H1 (cell line): ENCODE results near the gene RBM18. TPM values are rescaled to one million over a fixed set of nuclear protein-coding genes. Genes with fewer than 3 reads are reported as not detected.

ENCODE experiments used
- CTCF ChIA-PET: fragments of 300-600 bp; sonication (Branson Sonifier 250); formaldehyde crosslinking; loops from one replicate; lab custom pipeline; 2021; ENCODE audit not compliant: partially characterized antibody; lab: Charles Lee
- POLR2A ChIA-PET: fragments of 300-600 bp; sonication (Branson Sonifier 250); formaldehyde crosslinking; loops from one replicate; lab custom pipeline; 2021; ENCODE audit warnings: inconsistent platforms; ENCODE audit not compliant: partially characterized antibody; lab: Charles Lee
- DNase-seq, 2 experiments: peaks; one replicate each; pipeline versions ENCODE4 v3.0.0 to v3.0.0-alpha.2; 2010 to 2022; ENCODE audit warnings: low spot score in 2 of 2, low read depth in 1 of 2, mixed read lengths in 1 of 2
- FAIRE-seq: peaks from 2 replicates; lab custom pipeline; 2011; peaks lifted over from hg19 to GRCh38; lab: Jason Lieb, UNC
- H2AFZ ChIP-seq: 2 replicates; pipeline ENCODE4 v1.8.1; 2012; ENCODE audit warnings: low read length, inconsistent platforms
- H2AK5ac ChIP-seq: 2 replicates; pipeline ENCODE4 v1.6.1; 2013; ENCODE audit warnings: low read depth, low read length
- H2BK120ac ChIP-seq: replicated peaks from 2 replicates; pipeline ENCODE3; 2013; ENCODE audit warnings: low read depth, low read length, inconsistent platforms
- H2BK12ac ChIP-seq: 2 replicates; pipeline ENCODE4 v1.6.1; 2013; ENCODE audit warnings: low read depth, low read length
- H2BK15ac ChIP-seq: 2 replicates; pipeline ENCODE4 v1.6.1; 2013; ENCODE audit warnings: low read length
- H2BK20ac ChIP-seq: 2 replicates; pipeline ENCODE4 v1.6.1; 2013; ENCODE audit warnings: low read length
- H2BK5ac ChIP-seq: 2 replicates; pipeline ENCODE4 v1.6.1; 2013; ENCODE audit warnings: low read depth, low read length
- H3K14ac ChIP-seq: 2 replicates; pipeline ENCODE4 v1.6.1; 2013; ENCODE audit warnings: inconsistent platforms; ENCODE audit not compliant: insufficient read length
- H3K18ac ChIP-seq: 2 replicates; pipeline ENCODE4 v1.6.1; 2013; ENCODE audit warnings: low read length; ENCODE audit errors: extremely low read depth
- H3K23ac ChIP-seq: 2 replicates; pipeline ENCODE4 v1.6.1; 2013; ENCODE audit warnings: inconsistent platforms; ENCODE audit not compliant: insufficient read length
- H3K23me2 ChIP-seq: 2 replicates; pipeline ENCODE4 v1.6.1; 2013; ENCODE audit warnings: low read depth, low read length
- H3K27ac ChIP-seq: 2 replicates; pipeline ENCODE4 v1.6.1; 2011; ENCODE audit warnings: low read depth, low read length, inconsistent platforms
- H3K27me3 ChIP-seq, 4 experiments: replicated peaks in 1 of 4; 1 replicate in 1 of 4; 2 replicates in 3 of 4; pipeline versions ENCODE4 v1.6.1 to v1.8.1; 2011 to 2013; ENCODE audit warnings: low read length in 3 of 4, mild to moderate bottlenecking in 3 of 4, inconsistent platforms in 2 of 4, mixed read lengths in 2 of 4, moderate library complexity in 1 of 4; ENCODE audit not compliant: control insufficient read depth in 3 of 4, insufficient read depth in 3 of 4; ENCODE audit errors: extremely low read depth in 1 of 4
- H3K36me3 ChIP-seq, 4 experiments: 2 replicates each; pipeline versions ENCODE4 v1.6.1 to v1.8.1; 2011 to 2013; ENCODE audit warnings: mild to moderate bottlenecking in 4 of 4, low read length in 3 of 4, moderate library complexity in 2 of 4, control low read depth in 1 of 4, inconsistent platforms in 1 of 4; ENCODE audit not compliant: insufficient read depth in 4 of 4, control insufficient read depth in 2 of 4
- H3K4ac ChIP-seq: replicated peaks from 2 replicates; pipeline ENCODE3; 2013; ENCODE audit warnings: low read length, low read depth, mixed read lengths, inconsistent platforms; ENCODE audit not compliant: insufficient read length
- H3K4me1 ChIP-seq, 4 experiments: replicated peaks in 1 of 4; 1 replicate in 1 of 4; 2 replicates in 3 of 4; pipeline versions ENCODE4 v1.6.1 to v1.8.1; 2011 to 2013; ENCODE audit warnings: low read length in 3 of 4, inconsistent platforms in 2 of 4, mixed read lengths in 1 of 4; ENCODE audit not compliant: insufficient read depth in 4 of 4, control insufficient read depth in 3 of 4
- H3K4me2 ChIP-seq, 2 experiments: 2 replicates each; pipeline versions ENCODE4 v1.6.1 to v1.8.1; 2011 to 2013; ENCODE audit warnings: low read depth in 2 of 2, low read length in 2 of 2, control low read depth in 1 of 2, inconsistent platforms in 1 of 2, mild to moderate bottlenecking in 1 of 2; ENCODE audit not compliant: insufficient read depth in 1 of 2
- H3K4me3 ChIP-seq, 4 experiments: fragments of 200-600, 300-600 bp in 1 of 4; sonication (generic), shearing (Covaris generic), sonication (Bioruptor Twin) in 1 of 4; 2 replicates each; pipeline versions ENCODE4 v1.5.1 to v1.8.1; 2011 to 2016; ENCODE audit warnings: low read length in 4 of 4, low read depth in 3 of 4, control low read depth in 2 of 4, inconsistent platforms in 2 of 4, mild to moderate bottlenecking in 2 of 4, mixed read lengths in 1 of 4, moderate library complexity in 1 of 4; ENCODE audit not compliant: insufficient read depth in 2 of 4; ENCODE audit errors: extremely low read depth in 1 of 4
- H3K56ac ChIP-seq: replicated peaks from 2 replicates; pipeline ENCODE3; 2013; ENCODE audit warnings: low read depth, mild to moderate bottlenecking, mixed read lengths, low read length, inconsistent platforms; ENCODE audit not compliant: insufficient read length
- H3K79me1 ChIP-seq: 2 replicates; pipeline ENCODE4 v1.6.1; 2013; ENCODE audit warnings: low read depth, low read length, control low read depth
- H3K79me2 ChIP-seq, 2 experiments: 2 replicates each; pipeline versions ENCODE4 v1.6.1 to v1.8.1; 2012 to 2013; ENCODE audit warnings: low read length in 2 of 2, mild to moderate bottlenecking in 2 of 2, inconsistent platforms in 1 of 2; ENCODE audit not compliant: insufficient read depth in 2 of 2, control insufficient read depth in 1 of 2
- H3K9ac ChIP-seq, 4 experiments: replicated peaks in 1 of 4; 1 replicate in 1 of 4; 2 replicates in 3 of 4; pipeline versions ENCODE4 v1.6.1 to v1.8.1; 2011 to 2013; ENCODE audit warnings: low read depth in 3 of 4, low read length in 3 of 4, control low read depth in 2 of 4, mild to moderate bottlenecking in 2 of 4, moderate library complexity in 2 of 4, inconsistent platforms in 1 of 4; ENCODE audit errors: extremely low read depth in 1 of 4
- H3K9me3 ChIP-seq, 2 experiments: 2 replicates each; pipeline versions ENCODE4 v1.6.1 to v1.8.1; 2012 to 2013; ENCODE audit warnings: mild to moderate bottlenecking in 2 of 2, moderate library complexity in 2 of 2, control low read depth in 1 of 2, inconsistent platforms in 1 of 2, low read depth in 1 of 2, low read length in 1 of 2, mixed read lengths in 1 of 2; ENCODE audit not compliant: insufficient read depth in 2 of 2
- H4K20me1 ChIP-seq, 2 experiments: replicated peaks in 1 of 2; 2 replicates each; pipeline versions ENCODE3 to v1.8.1; 2011 to 2013; ENCODE audit warnings: inconsistent platforms in 2 of 2, low read length in 2 of 2, mild to moderate bottlenecking in 1 of 2; ENCODE audit not compliant: insufficient read depth in 2 of 2, control insufficient read depth in 1 of 2
- H4K5ac ChIP-seq: 2 replicates; pipeline ENCODE4 v1.6.1; 2013; ENCODE audit warnings: low read length, low read depth, mixed read lengths, inconsistent platforms; ENCODE audit not compliant: insufficient read length
- H4K8ac ChIP-seq: 2 replicates; pipeline ENCODE4 v1.8.0; 2013; ENCODE audit warnings: mild to moderate bottlenecking, moderate library complexity, low read length, inconsistent platforms; ENCODE audit not compliant: insufficient read depth; ENCODE audit errors: extremely low read depth
- H4K91ac ChIP-seq: replicated peaks from 2 replicates; pipeline ENCODE3; 2013; ENCODE audit warnings: low read length, mixed read lengths, inconsistent platforms; ENCODE audit not compliant: insufficient read length
- CBX5 ChIP-seq: fragments of 300-800, 300-1000 bp; sonication (generic); IDR thresholded peaks from 2 replicates; pipeline ENCODE4 v1.7.1; 2016; ENCODE audit warnings: antibody characterized with exemption, low read length, low read depth
- EZH2 ChIP-seq: fragments of 200-600 bp; sonication (generic); IDR thresholded peaks from 2 replicates; pipeline ENCODE4 v1.7.1; 2012; ENCODE audit warnings: low read depth, mild to moderate bottlenecking, moderate library complexity, low read length, inconsistent platforms; ENCODE audit not compliant: severe bottlenecking
- HDAC2 ChIP-seq, 2 experiments: fragments of 300-600 bp in 1 of 2; sonication (generic) in 1 of 2; IDR thresholded peaks; 2 replicates each; pipeline ENCODE4 v1.6.1; 2011 to 2012; ENCODE audit warnings: low read depth in 2 of 2, low read length in 2 of 2, mild to moderate bottlenecking in 2 of 2, moderate library complexity in 2 of 2, borderline replicate concordance in 1 of 2, inconsistent platforms in 1 of 2
- MAFK ChIP-seq: IDR thresholded peaks from 2 replicates; pipeline ENCODE4 v1.6.1; 2012; ENCODE audit warnings: low read depth, mild to moderate bottlenecking, improper control_type of control experiment, low read length
- SIN3A ChIP-seq, 2 experiments: IDR thresholded peaks in 1 of 2; conservative IDR thresholded peaks in 1 of 2; 2 replicates each; pipeline ENCODE4 v1.6.1; 2011 to 2012; ENCODE audit warnings: low read length in 2 of 2, improper control_type of control experiment in 1 of 2, low read depth in 1 of 2, mild to moderate bottlenecking in 1 of 2
- WGBS, 2 experiments: shearing (Covaris generic) in 1 of 2; methylation state at CpG; one replicate each; pipeline versions ENCODE4 v1.1.6 to v1.1.7; 2013 to 2015; ENCODE audit warnings: low lambda C conversion rate in 2 of 2, mixed read lengths in 2 of 2, inconsistent platforms in 1 of 2, low coverage in 1 of 2, missing lambda C conversion rate in 1 of 2; ENCODE audit not compliant: insufficient replicate concordance in 2 of 2, insufficient coverage in 1 of 2, insufficient read length in 1 of 2; ENCODE audit errors: extremely low coverage in 1 of 2, missing lambda C conversion rate in 1 of 2; 5-methylcytosine and 5-hydroxymethylcytosine counted together
- polyA plus RNA-seq, 7 experiments: library from polyadenylated mRNA; depleted of rRNA in 3 of 7; stranded (reverse) in 5 of 7; unstranded in 2 of 7; fragments of >200 nt in 5 of 7; fragments of 200-250 nt in 2 of 7; gene quantifications; 1 replicate in 5 of 7; 2 replicates in 1 of 7; 4 replicates in 1 of 7; pipeline versions ENCODE4 v1.2.1 to v1.2.3, GENCODE V29; 2011 to 2013; ENCODE audit warnings: missing spikeins in 2 of 7, mixed read lengths in 2 of 7
- total RNA-seq: library from RNA; stranded (reverse); fragmentation: NEBNext Ultra II Directional; extraction: Animal tissue kit (Norgen Biotek cat#: 25700); gene quantifications from 2 replicates; pipeline ENCODE4 v1.2.1, GENCODE V29; 2021

RBM18 gene
- total and polyA plus RNA-seq, 2 of the 8 experiments (the other 6 are each of a cell fraction or from before 2014, with no cell fraction given): 5.9 to 14.3 TPM

DNA sequence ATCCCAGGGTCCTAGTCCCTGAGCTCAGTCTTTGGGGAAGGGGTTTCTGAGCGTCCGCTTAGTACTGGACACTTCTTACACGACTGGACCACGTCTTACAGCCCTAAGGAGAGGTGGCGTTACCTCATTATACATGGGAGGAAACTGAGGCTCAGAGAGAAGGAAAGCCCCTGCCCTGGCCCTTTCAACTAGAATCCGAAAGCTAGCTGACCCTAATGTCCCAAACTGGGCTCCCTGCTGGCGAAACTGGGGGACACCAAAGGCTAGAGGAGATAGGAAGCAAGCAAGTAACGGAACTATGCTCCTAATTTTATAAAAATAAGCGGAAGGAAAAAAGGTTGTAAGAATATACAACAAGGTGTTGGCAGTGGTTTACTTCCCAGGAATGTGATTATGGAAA lies 50.1 kb downstream of the RBM18 start:
- peaks cover 3 to 12% of the 10 kb centered on the region in 2 experiments for H4K20me1 ChIP-seq
- DNase-seq: no peak
- no peak overlapping the region for H2BK15ac ChIP-seq
- no peaks in the 10 kb centered on the region; a peak in 1 of 8 replicates for H3K36me3 ChIP-seq
- H2AFZ ChIP-seq: no peak overlapping the region
- ChIA-PET CTCF (interaction anchor here (0.6 to 5.2 kb wide), 12 partner anchors 8 to 602 kb away, joined by 3 to 56 read pairs (median 3); no protein-coding TSS in a partner anchor), POLR2A (interaction anchor here (1.0 to 1.4 kb wide), 3 partner anchors 11 to 18 kb away, joined by 4 to 6 read pairs (median 5); partner anchors contain the start of gene LHX6)
- H3K18ac ChIP-seq: no peak overlapping the region; the same call in 1 of the 2 replicates
- whole genome bisulfite sequencing, 2 experiments: 21% methylated on average over 9 of the region's 9 CpGs; no CpG with 5 or more reads in 1 of the 2 experiments
- no peak overlapping the region; the same call in 1 of the 2 replicates for H2BK5ac ChIP-seq
- H3K4me3 ChIP-seq: peak overlapping the region; percentile 41 to 67 (median 52); a peak in 7 of 8 replicates
- no peak overlapping the region for H2BK120ac ChIP-seq
- peak overlapping the region; percentile 79 to 98 for H3K4me2 ChIP-seq
- FAIRE-seq: no peak
- no peak overlapping the region for H2AK5ac ChIP-seq
- no peak overlapping the region for H3K56ac ChIP-seq
- no peak overlapping the region for H3K4ac ChIP-seq
- H3K79me1 ChIP-seq: no peaks in the 10 kb centered on the region; the same call in 1 of the 2 replicates
- H3K27ac ChIP-seq: no peak overlapping the region
- peaks cover 59 to 80% (median 75%) of the 10 kb centered on the region in 4 experiments for H3K27me3 ChIP-seq
- H4K8ac ChIP-seq: no peak overlapping the region
- H2BK12ac ChIP-seq: peak overlapping the region; percentile 50; the same call in 1 of the 2 replicates
- peaks cover 0 to 20% (median 16%) of the 10 kb centered on the region in 4 experiments; a peak in 6 of 7 replicates for H3K4me1 ChIP-seq
- H3K14ac ChIP-seq: no peak overlapping the region
- no peak overlapping the region for H4K91ac ChIP-seq
- peaks cover 0 to 3% of the 10 kb centered on the region in 2 experiments; a peak in 1 of 4 replicates for H3K9me3 ChIP-seq
- no peak overlapping the region for H2BK20ac ChIP-seq
- H3K23me2 ChIP-seq: peaks cover 15% of the 10 kb centered on the region; the same call in 1 of the 2 replicates
- H3K9ac ChIP-seq: no peak overlapping the region
- TF ChIP-seq CBX5 (no peak), HDAC2 (IDR thresholded peaks at IDR 0.05; ENCODE audit: borderline replicate concordance in 1 of 2, low read depth in 2 of 2, low read length in 2 of 2) (0 out of 4 replicates have a peak, but pooled peaks of 1 of the 2 experiments have one; percentile 20), SIN3A (conservative IDR thresholded peaks at IDR 0.05 in 1 of 2, IDR thresholded peaks at IDR 0.05 in 1 of 2; ENCODE audit: low read depth in 1 of 2, low read length in 2 of 2) (no peak), MAFK (no peak), EZH2 (peak; percentile 34)
- H3K79me2 ChIP-seq: no peaks in the 10 kb centered on the region
- H3K23ac ChIP-seq: no peak overlapping the region
- H4K5ac ChIP-seq: no peak overlapping the region
